GM18507 (cell line): ENCODE results near the gene A2M.

Experiments
- DNase-seq: peaks from one replicate; pipeline ENCODE4 v3.0.0; 2011; ENCODE audit warnings: low read depth; ENCODE audit not compliant: insufficient read length; ENCODE audit errors: extremely low spot score
- FAIRE-seq: peaks from 2 replicates; lab custom pipeline; 2011; peaks lifted over from hg19 to GRCh38; lab: Jason Lieb, UNC

Gene A2M

GRCh38 chr12:9123781-9124382 is 8.2 kb upstream of the A2M start:
- no peak for FAIRE-seq
- DNase-seq, result no peak

DNA sequence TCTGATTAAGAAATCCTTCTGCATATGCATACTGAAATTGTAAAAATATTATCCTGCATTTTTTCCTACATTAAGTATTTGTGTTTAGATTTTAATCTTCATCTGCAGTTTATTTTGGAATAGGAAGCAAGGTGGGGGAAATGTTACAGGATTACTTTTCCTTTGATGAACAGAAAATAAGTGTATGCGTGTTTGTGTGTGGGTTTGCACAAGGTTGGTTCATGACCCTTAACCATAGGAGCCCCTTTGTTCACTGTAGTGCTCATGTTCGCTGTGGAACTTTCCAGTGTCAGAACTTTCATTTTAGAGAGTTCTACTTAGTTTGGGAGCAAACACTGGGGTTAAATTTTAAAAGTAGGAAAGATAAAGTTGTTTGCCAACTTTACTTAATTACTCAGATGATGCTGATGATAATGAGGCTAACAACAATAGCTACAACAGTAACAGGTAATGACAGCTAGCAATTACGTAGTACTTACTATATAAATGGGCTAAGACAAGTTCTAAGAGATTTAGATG is 6.4 kb upstream of the A2M start:
- FAIRE-seq, result no peak
- DNase-seq, result no peak

GRCh38 chr12:9120487-9121184 is 4.9 kb upstream of the A2M start:
- FAIRE-seq (no peak), DNase-seq (no peak)

- DNase-seq (no peak), FAIRE-seq (peak; percentile 71)
Observed at GRCh38 chr12:9118158-9118557, 2.4 kb upstream of the A2M start.

- FAIRE-seq, result no peak
Observed at GRCh38 chr12:9114946-9115345, 773 bp downstream of the A2M start.

GRCh38 chr12:9113987-9114309 is 1.8 kb downstream of the A2M start:
- no peak for FAIRE-seq
- DNase-seq, result no peak

More at GRCh38 chr12:9114946-9115345, 773 bp downstream of the A2M start:
- DNase-seq, result no peak

DNA sequence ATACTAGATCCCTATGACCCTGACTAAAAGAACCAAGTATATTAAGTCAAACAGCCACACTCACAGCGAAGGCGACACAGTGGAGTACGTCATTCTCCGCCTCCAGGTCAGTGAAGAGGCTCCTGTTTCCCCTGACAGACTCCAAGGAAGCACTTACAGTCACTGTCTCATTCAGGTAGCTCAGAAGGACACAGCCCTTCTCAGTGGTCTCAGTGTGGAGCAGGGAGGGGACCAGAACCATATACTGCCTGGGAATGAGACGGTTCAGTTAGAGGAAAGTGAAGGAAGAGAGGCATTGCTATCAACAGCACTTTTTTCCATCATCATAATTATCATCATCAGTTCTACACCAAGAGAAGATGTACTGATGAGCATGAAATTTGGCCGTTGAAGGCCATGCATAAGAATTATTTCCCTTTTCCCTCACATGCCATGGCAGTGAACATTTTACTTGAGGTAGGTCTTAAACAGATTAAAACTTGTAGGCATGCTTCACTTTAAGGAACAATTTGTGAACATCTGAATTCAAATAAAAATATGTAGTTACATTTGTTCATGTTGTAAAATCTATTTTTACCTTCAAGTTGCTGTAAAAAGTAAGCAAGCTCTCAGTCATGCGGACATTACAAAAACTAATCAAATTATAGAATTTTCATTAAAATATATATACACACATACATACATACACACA is 2.3 kb downstream of the A2M start:
- FAIRE-seq, result no peak

DNA sequence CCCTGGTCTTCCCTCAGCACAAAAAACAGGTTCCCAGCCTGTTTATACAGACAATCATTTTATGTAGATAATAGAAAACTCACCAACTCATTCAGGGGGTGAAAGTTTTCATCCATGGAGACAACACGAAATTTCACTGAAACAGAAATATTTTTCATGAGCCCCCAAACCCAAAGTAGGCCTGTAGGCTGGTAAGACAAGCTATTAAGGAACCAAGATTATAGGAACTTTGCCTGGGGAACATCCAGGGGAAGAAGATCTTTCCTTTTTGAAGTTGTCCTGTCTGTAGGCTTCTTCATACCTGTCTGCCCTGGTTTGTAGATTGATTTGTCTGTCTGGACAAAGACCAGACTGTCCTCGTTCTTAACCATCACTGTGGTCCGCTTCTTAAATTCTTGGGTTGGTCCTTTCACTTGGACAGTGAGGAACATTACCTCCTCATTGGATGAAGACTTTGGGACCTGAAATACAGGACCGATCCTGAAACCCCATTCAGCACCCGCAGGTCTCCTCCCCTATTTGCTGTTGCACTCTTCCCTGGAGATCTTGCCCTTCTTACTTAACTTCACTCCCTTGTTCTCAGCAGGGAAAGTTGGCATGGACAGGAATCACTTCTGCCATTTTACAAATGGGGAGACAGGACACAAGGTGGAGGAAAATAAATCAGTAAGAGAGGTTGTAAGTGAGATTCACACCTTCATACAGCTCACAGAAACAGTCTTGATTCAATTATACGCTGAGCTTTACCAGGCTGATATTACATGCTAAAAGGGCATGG is 3.5 kb downstream of the A2M start:
- DNase-seq (no peak), FAIRE-seq (no peak)

More for the DNA sequence above, 2.3 kb downstream of the A2M start:
- DNase-seq, result no peak

GRCh38 chr12:9111525-9111924 is 4.2 kb downstream of the A2M start:
- DNase-seq, result no peak
- FAIRE-seq, result no peak

GRCh38 chr12:9109737-9110491 is 5.8 kb downstream of the A2M start:
- DNase-seq, result no peak
- no peak for FAIRE-seq

DNA sequence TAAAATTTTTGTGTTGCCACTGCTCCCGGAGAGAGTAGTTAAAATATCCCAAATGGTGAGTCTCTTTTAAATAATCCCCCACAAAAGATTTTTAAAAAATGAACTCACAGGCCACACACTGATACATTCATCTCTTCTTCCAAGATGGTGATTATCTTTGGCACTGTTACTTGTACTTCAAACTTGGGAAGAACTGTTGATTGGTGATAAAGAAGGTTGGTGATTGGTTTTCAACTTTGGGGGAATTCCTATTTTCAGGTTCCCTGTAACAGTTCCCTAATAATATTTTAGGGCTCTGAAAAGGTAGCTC is 6.6 kb downstream of the A2M start:
- DNase-seq (no peak), FAIRE-seq (no peak)

DNA sequence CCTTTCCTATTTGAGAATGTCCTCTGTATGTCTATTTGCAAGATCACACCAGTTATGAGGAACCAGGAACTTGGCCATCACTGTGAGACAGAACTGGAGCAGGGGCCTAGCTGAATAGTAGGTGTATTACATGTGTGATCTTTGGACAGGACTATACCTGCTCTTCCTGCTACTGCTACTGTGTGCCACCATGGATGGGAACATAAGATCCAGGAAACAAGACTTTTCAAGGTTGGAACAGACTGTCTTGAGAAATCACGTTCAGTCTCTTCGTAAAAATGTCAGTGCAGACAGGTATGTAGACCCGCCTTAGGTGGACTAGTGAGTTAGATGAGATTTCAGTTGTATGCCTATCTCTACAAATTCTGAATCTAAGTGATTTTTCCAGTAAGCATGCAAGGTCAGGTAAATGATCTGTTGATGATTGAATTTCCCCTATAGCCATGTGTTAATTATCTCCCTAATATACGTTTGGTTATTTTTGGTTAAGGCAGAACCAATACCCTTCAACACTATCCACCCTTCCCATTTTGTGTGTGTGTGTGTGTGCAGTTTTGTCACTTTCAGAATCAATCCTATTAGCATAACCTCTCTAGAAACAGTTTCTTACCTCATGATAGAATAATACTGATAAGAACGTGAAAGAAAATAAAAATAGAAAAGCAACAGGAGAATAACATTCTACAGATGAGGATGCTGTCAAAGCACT is 7.1 kb downstream of the A2M start:
- FAIRE-seq (no peak), DNase-seq (no peak)

DNA sequence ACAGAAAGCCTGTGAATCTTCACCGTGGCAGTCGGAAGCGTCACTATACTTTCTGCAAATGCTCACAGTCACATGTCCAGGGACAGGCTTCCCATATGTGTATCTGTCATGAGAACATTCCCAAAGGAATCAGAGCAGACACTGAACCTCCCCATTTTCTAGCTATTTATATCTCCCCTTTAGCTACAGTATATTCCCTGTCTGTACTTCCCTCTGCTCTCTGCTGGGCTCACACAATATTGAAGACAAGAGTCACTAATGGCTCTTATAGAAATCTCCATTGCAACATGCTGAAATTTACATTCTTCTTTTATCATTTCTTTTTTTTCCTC is 8.2 kb downstream of the A2M start:
- DNase-seq, result no peak
- no peak for FAIRE-seq

DNA sequence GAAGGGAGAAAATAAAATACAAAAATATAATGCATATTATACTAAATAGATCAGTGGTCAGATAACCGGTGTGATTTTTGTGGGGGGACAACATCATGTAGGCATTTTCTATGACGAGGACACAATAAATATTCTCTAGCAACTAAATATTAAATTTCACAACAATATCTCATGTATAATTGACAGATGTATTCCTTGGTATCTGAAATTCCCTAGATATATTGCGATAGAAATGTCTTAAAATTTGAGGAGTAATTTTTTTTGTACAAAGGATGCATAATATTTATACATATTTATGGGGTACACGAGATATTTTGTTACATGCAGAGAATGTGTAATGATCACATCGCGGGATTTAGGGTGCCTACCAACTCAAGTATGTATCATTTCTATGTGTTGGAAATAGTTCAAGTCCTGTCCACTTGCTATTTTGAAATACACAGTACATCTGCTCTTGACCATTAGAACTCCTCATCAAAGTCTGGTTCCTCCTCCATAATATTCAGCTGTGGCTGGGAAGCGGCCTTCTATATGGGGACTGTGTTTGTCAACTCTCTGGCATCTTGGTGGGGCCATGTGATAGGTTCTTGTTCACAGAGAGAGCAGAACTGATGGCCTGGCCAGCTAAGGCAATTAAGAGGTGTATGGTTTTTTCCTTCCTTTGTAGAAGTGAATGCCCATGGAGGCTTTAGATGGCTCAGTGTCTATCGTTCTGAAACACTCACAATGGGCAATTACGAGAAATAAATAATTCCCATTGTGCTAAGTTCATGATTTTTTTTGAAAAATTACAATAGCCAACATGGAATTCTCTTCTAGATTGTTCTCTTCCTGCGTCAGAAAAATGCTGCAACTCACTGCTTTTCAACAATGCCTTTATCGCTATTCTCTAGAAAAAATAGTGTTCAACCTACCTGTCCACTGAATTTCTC is 8.8 kb downstream of the A2M start:
- DNase-seq, result no peak
- no peak for FAIRE-seq

DNA sequence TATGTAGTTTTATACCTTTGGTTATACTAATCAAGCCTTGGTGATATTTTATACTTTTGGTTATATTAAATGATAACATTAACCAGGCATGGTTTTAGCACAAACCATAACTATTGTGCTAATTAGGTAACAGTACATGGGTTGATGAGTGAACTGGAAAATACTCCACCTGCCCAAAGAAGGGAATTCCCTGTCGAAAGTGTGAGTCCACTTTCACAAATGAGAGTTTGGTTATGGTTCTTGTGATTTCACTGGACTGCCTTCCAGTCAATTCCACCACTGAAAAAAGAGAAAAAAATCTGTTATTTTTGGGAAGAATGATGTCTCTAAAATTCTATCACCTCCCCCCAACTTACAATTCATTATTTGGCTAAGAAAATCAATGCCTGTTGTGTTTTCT is 9.7 kb downstream of the A2M start:
- DNase-seq, result no peak
- no peak for FAIRE-seq

DNA sequence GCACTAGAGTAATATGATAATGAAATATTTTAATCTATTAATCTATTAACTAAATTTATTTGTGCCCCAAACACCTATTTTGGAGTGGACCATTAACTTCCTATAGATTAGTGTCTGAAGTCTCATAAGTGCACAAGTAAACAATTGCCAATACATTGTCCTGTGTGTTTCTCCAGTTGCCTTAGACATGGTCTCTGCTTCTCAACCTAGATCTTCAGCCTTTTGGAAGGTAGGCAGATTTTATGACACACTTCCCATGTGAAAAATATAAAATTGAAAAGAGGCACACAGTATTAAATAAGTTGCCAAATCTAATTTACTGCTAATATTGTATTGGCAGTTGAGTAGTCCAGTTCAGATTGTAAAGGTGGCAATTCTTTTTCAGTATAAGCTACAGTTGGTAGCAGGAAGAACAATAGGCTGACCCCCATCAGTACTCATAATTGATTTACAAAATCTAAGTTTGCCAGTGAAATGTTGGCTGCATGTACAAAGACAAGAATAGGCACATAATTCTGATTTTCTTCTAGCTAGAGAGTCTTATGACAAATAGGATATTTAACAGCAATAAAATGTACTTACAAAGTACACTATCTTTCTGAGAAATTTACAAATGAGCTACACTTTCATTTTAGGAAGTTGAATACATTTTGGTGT is 10.8 kb downstream of the A2M start:
- FAIRE-seq (no peak), DNase-seq (no peak)

GRCh38 chr12:9104087-9104486 is 11.6 kb downstream of the A2M start:
- FAIRE-seq, result no peak
- no peak for DNase-seq
